ENCODE measurements around the gene ATP6V1E1.

- TF ChIP-seq CTCF (IDR thresholded peaks at IDR 0.05) (no peak), POLR2A (IDR thresholded peaks at IDR 0.05) (no peak), EP300 (IDR thresholded peaks at IDR 0.05) (no peak)
Measured at GRCh38 chr22:17589810-17590375, 38.7 kb downstream of the ATP6V1E1 start.

Data from ovary (tissue), 3 donors.